T-cell (primary cell): ENCODE data around the gene MAPK8IP1. TPM values are rescaled to one million over a fixed set of nuclear protein-coding genes. Genes with fewer than 3 reads are reported as not detected.

Experiments used
- ATAC-seq, 4 experiments: fragments of 200-7000 bp in 3 of 4; fragments of 150-1000 bp in 1 of 4; cut with Tn5 transposase; replicated peaks in 1 of 4; 1 replicate in 3 of 4; 2 replicates in 1 of 4; pipeline ENCODE4 v1.10.0; 2021; ENCODE audit warnings: moderate library complexity in 3 of 4, mild to moderate bottlenecking in 2 of 4, moderate number of reproducible peaks in 1 of 4
- CTCF ChIA-PET, 2 donors: fragments of 300-600 bp; sonication (Branson Sonifier 250); formaldehyde crosslinking; loops; one replicate each; lab custom pipeline; 2022; ENCODE audit warnings: antibody characterized with exemption in 2 of 2; lab: Charles Lee
- POLR2A ChIA-PET, 2 donors: fragments of 300-600 bp; sonication (Branson Sonifier 250); formaldehyde crosslinking; loops; one replicate each; lab custom pipeline; 2022; ENCODE audit warnings: antibody characterized with exemption in 2 of 2; lab: Charles Lee
- DNase-seq, 35 experiments: peaks; one replicate each; pipeline versions ENCODE4 v3.0.0 to v3.0.0-alpha.2; 2013 to 2023
- H3K27ac ChIP-seq: one replicate; pipeline ENCODE4 v1.5.1; 2013; ENCODE audit warnings: low read length
- H3K27me3 ChIP-seq, 2 experiments: replicated peaks in 1 of 2; 1 replicate in 1 of 2; 2 replicates in 1 of 2; pipeline versions ENCODE4 v1.6.1 to v1.7.0; 2013; ENCODE audit warnings: low read length in 1 of 2, mixed read lengths in 1 of 2; ENCODE audit not compliant: control insufficient read depth in 2 of 2, insufficient read depth in 2 of 2; ENCODE audit errors: extremely low read depth in 1 of 2
- H3K36me3 ChIP-seq, 2 donors: 1 replicate in 1 of 2; 2 replicates in 1 of 2; pipeline versions ENCODE4 v1.6.1 to v1.7.0; 2013; ENCODE audit warnings: low read length in 1 of 2; ENCODE audit not compliant: control insufficient read depth in 2 of 2, insufficient read depth in 1 of 2; ENCODE audit errors: extremely low read depth in 1 of 2
- H3K4me1 ChIP-seq, 2 experiments: 1 replicate in 1 of 2; 2 replicates in 1 of 2; pipeline versions ENCODE4 v1.6.1 to v1.7.0; 2013; ENCODE audit warnings: low read length in 2 of 2, mixed read lengths in 1 of 2; ENCODE audit not compliant: insufficient read depth in 2 of 2, control insufficient read depth in 1 of 2; ENCODE audit errors: extremely low read depth in 1 of 2
- H3K4me3 ChIP-seq, 2 donors: 1 replicate in 1 of 2; 2 replicates in 1 of 2; pipeline versions ENCODE4 v1.5.1 to v1.7.0; 2013; ENCODE audit warnings: mild to moderate bottlenecking in 2 of 2, low read length in 1 of 2, moderate library complexity in 1 of 2; ENCODE audit not compliant: control insufficient read depth in 1 of 2; ENCODE audit errors: extremely low read depth in 1 of 2
- H3K9me3 ChIP-seq: 2 replicates; pipeline ENCODE4 v1.7.0; 2013
- H3K27ac Mint-ChIP-seq, 2 donors: one replicate each; pipeline ENCODE4 v1.8.0; 2020 to 2021; ENCODE audit warnings: mild to moderate bottlenecking in 2 of 2, mixed read lengths in 2 of 2
- H3K27me3 Mint-ChIP-seq, 2 donors: one replicate each; pipeline ENCODE4 v1.8.0; 2021 to 2022; ENCODE audit warnings: mixed read lengths in 2 of 2
- H3K36me3 Mint-ChIP-seq: one replicate; pipeline ENCODE4 v1.8.0; 2021; ENCODE audit warnings: mixed read lengths
- H3K4me1 Mint-ChIP-seq, 3 donors: one replicate each; pipeline ENCODE4 v1.8.0; 2020 to 2022; ENCODE audit warnings: mixed read lengths in 3 of 3, mild to moderate bottlenecking in 1 of 3
- H3K4me3 Mint-ChIP-seq, 3 donors: one replicate each; pipeline ENCODE4 v1.8.0; 2020 to 2022; ENCODE audit warnings: mild to moderate bottlenecking in 3 of 3, mixed read lengths in 3 of 3, moderate library complexity in 3 of 3
- H3K9me3 Mint-ChIP-seq, 3 donors: one replicate each; pipeline ENCODE4 v1.8.0; 2020 to 2022; ENCODE audit warnings: mixed read lengths in 3 of 3
- WGBS: methylation state at CpG from one replicate; pipeline ENCODE4 v1.1.5; 2013; ENCODE audit warnings: missing lambda C conversion rate; ENCODE audit not compliant: insufficient coverage; 5-methylcytosine and 5-hydroxymethylcytosine counted together
- total RNA-seq, 35 experiments: library from RNA in 6 of 35; stranded (reverse) in 6 of 35; fragments of 120-200 nt in 1 of 35; gene quantifications; one replicate each; pipeline versions ENCODE4 v1.2.1 to v1.2.4 and lab custom pipeline; 2013 to 2026

MAPK8IP1 gene
- total RNA-seq, 5 donors from 2014 or later (not counting 1 experiment from before 2014, with no cell fraction given): 0.90 to 9.9 (median 1.8) TPM

- Histone ChIP-seq H3K36me3 (no peaks in the 10 kb centered on the region), H3K4me3 (no peak overlapping the region), H3K4me1 (peaks cover 0 to 3% of the 10 kb centered on the region in 2 experiments), H3K9me3 (no peaks in the 10 kb centered on the region), H3K27me3 (peaks cover 0 to 42% of the 10 kb centered on the region in 2 experiments), H3K27ac (no peak overlapping the region)
- Mint-ChIP-seq H3K27ac (no peak overlapping the region), H3K4me1 (no peaks in the 10 kb centered on the region), H3K9me3 (no peaks in the 10 kb centered on the region), H3K27me3 (peaks cover 27% of the 10 kb centered on the region in 2 donors), H3K4me3 (no peak overlapping the region), H3K36me3 (no peaks in the 10 kb centered on the region)
- 88% methylated on average over 6 of the region's 9 CpGs for WGBS
- ChIA-PET CTCF (no interaction called here), POLR2A (no interaction called here)
- ATAC-seq: no peak
- DNase-seq: no peak
Observed at GRCh38 chr11:45890886-45891550, 5.6 kb downstream of the MAPK8IP1 start.

GRCh38 chr11:45892856-45893255 is 7.4 kb downstream of the MAPK8IP1 start:
- Mint-ChIP-seq H3K36me3 (no peaks in the 10 kb centered on the region), H3K4me3 (no peak overlapping the region), H3K4me1 (no peaks in the 10 kb centered on the region), H3K27ac (no peak overlapping the region), H3K27me3 (peaks cover 31 to 35% of the 10 kb centered on the region in 2 donors), H3K9me3 (no peaks in the 10 kb centered on the region)
- no peak for ATAC-seq
- H3K27me3 ChIP-seq: peaks cover 1 to 55% of the 10 kb centered on the region in 2 experiments
- H3K4me3 ChIP-seq: no peak overlapping the region
- POLR2A ChIA-PET: no interaction called here
- no peak for DNase-seq
- H3K27ac ChIP-seq: no peak overlapping the region
- H3K9me3 ChIP-seq: no peaks in the 10 kb centered on the region
- CTCF ChIA-PET: no interaction called here
- WGBS: 90% methylated on average over 2 of the region's 5 CpGs
- no peaks in the 10 kb centered on the region for H3K36me3 ChIP-seq
- no peaks in the 10 kb centered on the region for H3K4me1 ChIP-seq

- CTCF ChIA-PET: no interaction called here
- Mint-ChIP-seq H3K27ac (no peak overlapping the region), H3K27me3 (peaks cover 36 to 46% of the 10 kb centered on the region in 2 donors), H3K4me3 (no peak overlapping the region), H3K4me1 (peaks cover 2 to 16% (median 5%) of the 10 kb centered on the region in 3 donors), H3K9me3 (no peaks in the 10 kb centered on the region), H3K36me3 (no peaks in the 10 kb centered on the region)
- no peaks in the 10 kb centered on the region for H3K36me3 ChIP-seq
- 72% methylated on average over 5 of the region's 6 CpGs for WGBS
- no peak for DNase-seq
- H3K4me1 ChIP-seq: peaks cover 0 to 11% of the 10 kb centered on the region in 2 experiments
- peaks cover 3 to 74% of the 10 kb centered on the region in 2 experiments for H3K27me3 ChIP-seq
- no peaks in the 10 kb centered on the region for H3K9me3 ChIP-seq
- no peak for ATAC-seq
- H3K4me3 ChIP-seq: no peak overlapping the region
- POLR2A ChIA-PET: no interaction called here
- no peak overlapping the region for H3K27ac ChIP-seq
Observed at GRCh38 chr11:45894555-45895247, 9.2 kb downstream of the MAPK8IP1 start.

GRCh38 chr11:45895553-45896259 is 10.3 kb downstream of the MAPK8IP1 start:
- Mint-ChIP-seq H3K36me3 (no peaks in the 10 kb centered on the region), H3K9me3 (no peaks in the 10 kb centered on the region), H3K4me3 (no peak overlapping the region), H3K4me1 (peaks cover 4 to 16% (median 8%) of the 10 kb centered on the region in 3 donors), H3K27ac (no peak overlapping the region), H3K27me3 (peaks cover 40 to 48% of the 10 kb centered on the region in 2 donors)
- Histone ChIP-seq H3K36me3 (no peaks in the 10 kb centered on the region), H3K4me3 (no peak overlapping the region), H3K9me3 (no peaks in the 10 kb centered on the region), H3K4me1 (peaks cover 0 to 17% of the 10 kb centered on the region in 2 experiments), H3K27ac (no peak overlapping the region), H3K27me3 (peaks cover 3 to 79% of the 10 kb centered on the region in 2 experiments)
- ChIA-PET POLR2A (interaction anchor here in 1 of 2 donors (0.5 kb wide), 1 partner anchor 91 kb away, joined by 4 read pairs; no protein-coding TSS in a partner anchor), CTCF (no interaction called here)
- ATAC-seq (no peak), DNase-seq (no peak)
- 82% methylated on average over 5 of the region's 8 CpGs for WGBS

- H3K27ac Mint-ChIP-seq: no peak overlapping the region
- peaks cover 3 to 82% of the 10 kb centered on the region in 2 experiments for H3K27me3 ChIP-seq
Observed at GRCh38 chr11:45896422-45896984, 11.1 kb downstream of the MAPK8IP1 start.

GRCh38 chr11:45897556-45897955 is 12.1 kb downstream of the MAPK8IP1 start:
- Mint-ChIP-seq H3K4me1 (peaks cover 4 to 16% (median 9%) of the 10 kb centered on the region in 3 donors), H3K4me3 (no peak overlapping the region), H3K27ac (no peak overlapping the region), H3K36me3 (no peaks in the 10 kb centered on the region), H3K27me3 (peaks cover 34 to 47% of the 10 kb centered on the region in 2 donors), H3K9me3 (no peaks in the 10 kb centered on the region)
- Histone ChIP-seq H3K4me1 (peaks cover 0 to 17% of the 10 kb centered on the region in 2 experiments), H3K9me3 (no peaks in the 10 kb centered on the region), H3K27ac (no peak overlapping the region), H3K4me3 (no peak overlapping the region), H3K36me3 (no peaks in the 10 kb centered on the region), H3K27me3 (peaks cover 3 to 80% of the 10 kb centered on the region in 2 experiments)
- 92% methylated on average over 6 of the region's 6 CpGs for WGBS
- CTCF ChIA-PET: interaction anchor here in 1 of 2 donors (0.8 kb wide), 1 partner anchor 14 kb away, joined by 3 read pairs; no protein-coding TSS in a partner anchor
- POLR2A ChIA-PET: interaction anchor here in 1 of 2 donors (0.5 kb wide), 1 partner anchor 46 kb away, joined by 3 read pairs; no protein-coding TSS in a partner anchor
- DNase-seq (no peak), ATAC-seq (no peak)

More at GRCh38 chr11:45896422-45896984, 11.1 kb downstream of the MAPK8IP1 start:
- 32% methylated on average over 19 of the region's 19 CpGs for WGBS
- H3K4me3 ChIP-seq: no peak overlapping the region
- H3K36me3 Mint-ChIP-seq: no peaks in the 10 kb centered on the region
- peaks cover 4 to 16% (median 9%) of the 10 kb centered on the region in 3 donors for H3K4me1 Mint-ChIP-seq
- H3K4me3 Mint-ChIP-seq: no peak overlapping the region
- no peaks in the 10 kb centered on the region for H3K36me3 ChIP-seq
- H3K9me3 ChIP-seq: no peaks in the 10 kb centered on the region
- no peak overlapping the region for H3K27ac ChIP-seq
- ChIA-PET CTCF (no interaction called here), POLR2A (interaction anchor here in 1 of 2 donors (0.5 kb wide), 1 partner anchor 90 kb away, joined by 4 read pairs; no protein-coding TSS in a partner anchor)
- ATAC-seq: no peak
- no peak for DNase-seq
- H3K4me1 ChIP-seq: peaks cover 0 to 17% of the 10 kb centered on the region in 2 experiments
- no peaks in the 10 kb centered on the region for H3K9me3 Mint-ChIP-seq
- peaks cover 39 to 51% of the 10 kb centered on the region in 2 donors for H3K27me3 Mint-ChIP-seq
